TTC549 (cell line): Measurements from ENCODE around the gene CPB2.
A peak's percentile ranks its signal among the peaks of the same experiment; 100 is the strongest.

Experiments
- FAIRE-seq: peaks from 2 replicates; lab custom pipeline; 2012; peaks lifted over from hg19 to GRCh38; lab: Jason Lieb, UNC

Gene CPB2

DNA sequence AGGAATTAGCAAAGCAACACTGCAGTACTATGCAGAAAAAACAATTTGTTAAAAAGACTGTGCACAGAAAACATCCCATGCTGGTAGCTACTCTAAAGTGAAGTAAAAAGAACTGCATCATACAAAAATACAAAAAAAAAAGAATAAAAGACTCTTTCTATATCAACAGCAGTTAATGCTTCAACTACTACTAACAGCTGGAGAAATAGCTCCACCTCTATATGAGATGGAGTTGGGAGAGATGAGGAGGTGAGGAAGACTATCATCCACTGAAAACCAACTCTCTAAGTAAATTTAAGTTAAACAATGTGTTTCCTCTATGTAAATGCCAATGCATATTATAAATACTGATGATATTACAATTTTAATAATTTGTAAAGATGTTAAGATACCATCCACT is 54.1 kb downstream of the CPB2 start:
- FAIRE-seq, result no peak

DNA sequence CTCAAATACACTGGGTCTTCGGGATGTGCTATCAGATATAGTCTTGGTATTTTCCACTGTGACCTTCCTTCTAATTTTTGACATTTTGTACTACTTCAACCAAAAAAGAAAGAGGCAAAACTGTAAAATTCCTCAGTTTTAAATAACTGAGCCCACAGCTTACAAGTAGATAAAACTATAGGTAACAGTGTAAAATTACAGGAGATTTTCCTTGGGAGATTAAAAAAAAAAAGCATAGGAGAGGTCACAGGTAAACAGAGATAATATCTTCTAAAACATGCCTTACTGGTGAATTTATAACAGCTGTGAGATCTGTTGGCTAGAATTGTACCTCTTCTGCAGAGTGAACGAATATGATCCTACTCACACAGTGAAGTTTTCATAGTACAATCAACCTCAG is 59.4 kb downstream of the CPB2 start:
- FAIRE-seq, result no peak

DNA sequence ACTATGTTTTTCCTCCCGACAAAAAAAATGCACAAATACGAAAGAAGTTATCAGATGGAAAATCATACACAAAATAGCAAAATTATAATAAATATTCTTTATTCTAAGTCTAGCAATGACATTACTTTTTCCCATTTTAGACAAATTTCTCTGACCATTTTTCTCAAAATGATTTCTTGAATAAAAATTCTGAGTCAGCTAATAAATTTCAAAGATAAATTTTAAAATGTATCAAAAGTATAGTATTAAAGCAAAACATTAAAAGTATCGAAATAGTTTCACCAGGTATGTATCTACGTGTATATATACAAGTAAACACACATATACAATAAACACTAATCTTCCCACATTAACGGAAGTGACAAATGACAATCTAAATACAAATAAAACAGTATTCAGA is 61.2 kb downstream of the CPB2 start:
- FAIRE-seq, result no peak

DNA sequence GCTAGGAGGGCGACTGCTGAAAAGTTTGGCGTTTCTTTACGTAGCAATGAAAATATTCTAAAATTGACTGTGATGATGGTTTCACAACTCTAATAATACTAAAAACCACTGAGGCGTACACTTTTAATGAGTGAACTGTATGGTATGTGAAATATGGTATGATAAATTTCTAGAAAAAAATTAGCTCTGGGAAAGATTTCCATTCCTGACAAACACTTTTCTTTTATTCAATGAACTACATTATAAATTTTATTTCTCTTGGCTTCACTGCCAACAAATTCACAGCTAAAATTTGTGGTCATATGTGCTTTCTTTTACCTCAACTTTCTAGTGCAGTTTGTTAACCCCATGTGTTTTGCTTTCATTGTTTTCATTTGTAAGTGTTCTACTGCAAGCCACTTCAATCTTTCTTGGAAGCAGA is 63.4 kb downstream of the CPB2 start:
- FAIRE-seq, result no peak

DNA sequence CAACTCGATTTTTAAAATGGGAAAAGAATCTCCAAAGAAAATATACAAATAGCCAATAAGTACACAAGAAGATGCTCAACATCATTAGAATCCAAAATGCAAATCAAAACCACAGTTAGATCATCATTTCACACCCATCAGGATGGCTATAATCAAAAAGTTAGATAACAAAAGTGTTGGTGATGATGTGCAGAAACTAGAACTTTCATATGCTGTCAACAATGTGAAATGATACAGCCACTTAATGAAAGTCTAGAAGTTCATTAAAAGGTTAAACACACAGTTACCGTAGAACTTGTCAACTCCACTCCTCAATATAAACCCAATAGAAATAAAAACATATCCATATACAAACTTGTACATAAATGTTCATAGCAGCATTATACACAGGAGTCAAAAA is 64.1 kb downstream of the CPB2 start:
- no peak for FAIRE-seq

DNA sequence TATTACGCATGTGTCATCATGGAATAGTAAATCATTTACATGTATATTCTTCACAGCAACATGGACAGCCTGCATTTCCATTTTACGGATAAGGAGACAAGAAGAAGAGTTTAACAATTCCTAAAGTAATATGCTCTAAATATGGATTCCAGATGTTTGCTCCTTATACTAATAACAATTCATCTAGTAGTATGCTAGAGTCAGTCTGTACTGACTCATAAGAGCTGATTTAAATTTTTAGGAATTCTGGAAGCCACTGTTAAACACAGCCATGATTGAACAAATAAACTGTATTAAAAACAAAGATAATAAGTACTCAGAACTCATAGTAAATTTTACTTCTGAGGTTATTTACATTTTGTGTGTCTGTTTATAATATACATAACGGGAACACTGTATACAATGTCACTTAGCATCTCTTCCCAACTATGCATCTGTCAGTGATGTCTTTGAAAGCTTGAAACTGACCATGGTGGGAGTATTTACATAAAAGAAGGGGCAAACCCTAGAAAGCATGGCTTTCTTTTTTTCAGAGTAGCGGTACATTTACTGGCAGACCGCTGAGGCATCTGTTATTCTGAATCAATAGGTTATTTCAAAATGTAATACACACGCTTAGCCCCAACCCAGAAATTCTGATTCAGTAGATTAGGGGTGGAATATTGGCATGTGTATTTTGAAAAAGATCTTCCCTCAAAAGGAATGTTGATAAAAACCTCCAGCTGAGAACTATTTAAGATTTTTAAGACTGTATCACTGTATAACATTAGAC is 65.2 kb downstream of the CPB2 start:
- no peak for FAIRE-seq

DNA sequence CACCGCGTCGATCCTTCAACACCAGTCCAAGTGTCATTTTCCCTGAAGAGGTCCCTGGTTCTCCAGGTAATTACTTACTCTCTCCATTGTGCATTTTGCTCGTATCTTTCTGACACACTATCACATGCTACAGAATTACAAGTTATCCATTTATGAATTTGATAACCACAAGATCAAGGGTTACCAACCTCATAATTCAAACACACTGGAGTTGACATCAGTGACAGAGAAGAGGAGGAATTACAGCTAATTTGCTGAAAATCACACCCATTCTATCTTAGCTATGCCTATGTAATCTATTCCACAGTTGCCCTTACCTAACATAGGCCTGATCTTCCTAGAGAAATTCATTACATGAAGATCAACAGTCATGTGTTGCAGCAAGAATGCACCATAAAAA is 66.5 kb downstream of the CPB2 start:
- FAIRE-seq, result no peak

DNA sequence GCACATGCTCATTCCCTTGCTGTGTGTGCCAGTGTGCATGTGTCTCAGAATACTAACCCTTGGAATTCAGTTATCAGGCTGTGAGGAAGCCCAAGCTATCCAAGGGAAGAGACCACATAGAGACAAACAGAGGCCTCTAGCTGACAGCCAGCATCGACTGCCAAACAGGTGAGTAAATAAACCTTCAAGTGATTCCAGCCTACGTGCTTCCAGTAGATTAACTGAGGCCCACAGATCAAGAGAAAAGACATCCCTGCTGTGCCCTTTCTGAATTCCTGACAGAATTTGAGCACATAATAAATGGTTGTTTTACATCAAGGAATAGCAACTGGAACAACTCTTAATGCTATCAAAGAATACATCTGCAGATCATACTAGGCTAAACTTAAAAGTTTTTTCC is 69.8 kb downstream of the CPB2 start:
- no peak for FAIRE-seq

DNA sequence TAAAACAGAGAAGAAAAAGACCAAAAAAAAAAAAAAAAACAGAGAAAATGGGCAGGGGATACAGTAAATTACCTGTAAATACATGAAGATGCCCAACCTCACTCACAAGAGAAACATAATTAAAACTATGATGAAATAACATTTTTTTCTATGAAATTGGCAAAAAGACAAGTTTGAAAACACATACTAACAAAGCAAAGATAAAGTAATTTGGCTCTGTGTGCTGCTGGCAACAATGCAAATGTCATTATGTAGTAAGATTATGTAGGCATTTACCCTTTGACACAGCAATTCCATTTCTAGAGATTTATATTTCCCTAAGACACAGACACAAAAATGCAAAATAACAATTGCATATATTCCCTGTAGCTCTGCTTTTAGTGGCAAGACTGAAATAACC is 72.5 kb downstream of the CPB2 start:
- no peak for FAIRE-seq

DNA sequence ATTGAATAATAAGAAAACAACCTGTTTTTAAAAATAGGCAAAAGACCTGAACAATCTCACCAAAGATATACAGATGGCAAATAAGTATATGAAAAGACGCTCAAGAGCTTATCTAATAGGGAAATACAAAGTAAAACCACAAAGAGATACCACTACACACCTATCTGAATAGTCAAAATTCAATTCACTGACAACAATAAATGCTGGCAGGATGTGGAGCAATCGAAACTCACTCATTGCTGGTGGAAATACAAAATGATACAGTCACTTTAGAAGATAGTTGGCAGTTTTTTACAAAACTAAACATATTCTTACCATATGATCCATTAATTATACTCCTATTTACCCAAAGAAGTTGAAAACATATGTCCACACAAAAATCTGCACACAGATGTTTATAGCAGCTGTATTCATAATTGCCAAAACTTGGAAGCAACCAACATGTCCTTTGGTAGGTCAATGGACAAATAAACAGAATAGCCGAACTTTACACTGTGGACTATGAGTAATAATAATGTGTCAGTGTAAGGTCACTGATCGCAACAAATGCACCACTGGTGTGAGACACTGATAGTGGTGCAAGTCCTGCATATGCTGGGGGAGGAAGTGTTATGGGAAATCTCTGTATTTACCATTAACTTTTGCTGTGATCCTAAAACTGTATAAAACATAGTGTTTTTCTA is 73.1 kb downstream of the CPB2 start:
- FAIRE-seq, result no peak

DNA sequence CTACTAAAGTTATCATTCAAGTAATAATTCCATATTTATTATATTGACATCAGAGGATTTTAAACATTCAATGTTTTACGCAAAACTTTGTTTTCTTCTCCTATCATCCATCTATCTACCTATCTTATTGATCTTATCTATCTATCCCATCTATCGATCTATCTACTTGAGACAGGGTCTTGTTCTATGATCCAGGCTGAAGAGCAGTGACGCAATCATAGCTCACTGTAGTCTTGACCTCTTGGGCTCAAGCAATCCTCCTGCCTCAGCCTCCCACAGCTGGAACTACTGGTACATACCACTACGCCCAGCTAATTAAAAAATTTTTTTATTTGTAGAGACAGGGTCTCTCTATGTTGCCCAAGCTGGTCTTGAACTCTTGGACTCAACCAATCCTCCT is 79.7 kb downstream of the CPB2 start:
- FAIRE-seq, result no peak

DNA sequence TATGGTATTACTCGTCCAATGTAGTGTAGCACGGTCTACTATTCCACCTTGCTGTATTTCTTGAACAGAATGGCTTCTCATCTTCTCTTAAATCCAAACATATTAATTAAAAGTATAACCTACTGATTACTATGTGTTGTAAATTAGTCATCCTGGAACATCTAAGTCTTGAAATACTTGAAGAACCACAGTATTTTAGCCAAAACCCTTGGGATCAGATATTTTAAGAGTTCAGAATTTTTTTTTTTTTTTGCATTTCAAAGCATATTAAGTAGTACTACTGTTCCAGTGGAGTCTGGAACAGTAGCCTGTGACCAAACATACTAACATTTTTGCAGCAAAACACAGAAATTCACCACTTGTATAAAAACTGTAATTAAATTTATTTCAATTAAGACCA is 82.4 kb downstream of the CPB2 start:
- FAIRE-seq, result no peak

DNA sequence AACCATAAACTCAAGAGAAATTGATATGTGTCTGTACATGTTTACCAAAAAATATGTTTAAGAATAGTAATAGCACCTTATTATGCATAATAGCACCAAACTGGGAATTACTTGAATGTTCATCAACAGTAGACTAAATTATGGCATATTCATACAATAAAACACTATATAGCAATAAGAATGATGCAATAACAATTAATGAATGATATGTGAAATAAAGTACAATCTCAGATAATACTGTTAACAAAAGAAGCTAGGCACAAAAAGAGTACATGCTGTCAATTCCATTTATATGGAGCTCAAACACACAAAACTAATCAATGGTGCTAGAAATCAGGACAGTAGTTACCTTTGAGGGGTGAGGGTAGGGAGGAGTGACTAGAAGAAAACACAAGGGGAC is 88.6 kb downstream of the CPB2 start:
- FAIRE-seq, result no peak

DNA sequence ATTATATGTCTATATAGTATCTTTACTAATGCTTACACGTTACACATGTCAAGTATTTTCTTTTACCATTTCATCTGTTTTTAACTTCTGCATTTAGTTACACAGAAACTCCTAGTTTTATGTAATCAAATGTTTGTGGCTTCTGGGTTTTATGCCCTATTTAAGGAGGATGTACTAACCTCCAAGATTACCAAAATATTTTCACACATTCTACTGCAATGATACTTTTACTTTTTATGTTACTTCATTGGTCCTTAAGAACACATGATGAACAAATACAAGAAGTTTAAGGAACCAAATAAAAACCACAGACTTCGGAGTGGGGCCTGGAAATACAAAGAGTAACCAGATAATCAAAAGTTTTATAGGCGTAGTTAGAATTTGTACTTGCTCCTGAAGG is 89.5 kb downstream of the CPB2 start:
- no peak for FAIRE-seq

DNA sequence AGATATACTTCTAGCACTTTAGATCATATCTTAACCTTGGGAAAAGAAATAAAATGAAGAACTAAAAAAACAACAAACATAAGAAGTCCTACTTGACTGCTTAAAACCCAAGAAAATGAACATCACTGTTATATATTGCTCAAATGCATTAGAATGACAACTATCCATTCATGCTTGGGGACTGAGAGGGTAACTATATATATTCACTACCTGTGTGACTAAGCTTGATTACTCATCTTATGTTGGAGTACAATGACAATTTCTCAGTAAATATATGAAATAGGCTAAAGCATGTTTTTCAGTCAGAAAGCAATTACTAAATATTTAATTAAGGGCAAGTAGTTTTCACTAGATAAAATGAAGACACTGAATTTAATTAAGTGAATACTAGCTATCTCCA is 92.4 kb downstream of the CPB2 start:
- FAIRE-seq, result no peak

DNA sequence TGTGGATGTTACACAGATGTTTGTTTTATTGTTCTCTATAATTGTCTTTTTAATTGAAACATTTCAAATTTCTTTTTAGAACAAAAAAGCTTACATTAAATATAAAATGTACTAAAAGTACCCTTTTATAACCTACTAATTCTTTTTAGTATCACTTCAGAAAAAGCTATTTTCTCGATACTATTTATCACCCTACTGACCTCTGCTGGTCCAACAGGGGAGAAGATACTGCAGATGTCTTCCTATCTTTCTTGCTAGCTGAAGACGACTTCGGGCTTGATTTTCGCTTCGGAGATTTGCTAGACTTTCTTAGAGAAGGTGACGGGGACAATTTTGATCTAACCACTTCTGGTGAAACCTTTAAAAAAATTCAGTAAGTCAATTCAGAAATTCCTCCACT is 94.7 kb downstream of the CPB2 start:
- peak; percentile 75 for FAIRE-seq

DNA sequence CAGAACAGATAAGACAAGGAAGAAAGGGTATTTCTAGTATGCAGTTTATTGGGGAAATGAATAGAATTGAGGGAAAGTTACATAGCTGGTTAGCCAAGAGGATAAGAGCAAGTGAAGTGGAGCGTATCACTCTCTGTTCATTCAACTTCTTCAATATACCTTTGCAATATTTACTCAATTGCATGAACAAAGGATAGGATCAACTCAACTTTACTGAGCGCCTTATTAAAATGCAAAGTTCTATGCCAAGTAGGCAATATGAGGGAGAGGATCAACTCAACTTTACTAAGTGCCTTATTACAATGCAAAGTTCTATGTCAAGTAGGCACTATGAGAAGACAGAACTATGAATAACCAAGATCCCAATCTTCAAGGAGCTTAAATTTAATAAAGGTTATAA is 96.2 kb downstream of the CPB2 start:
- FAIRE-seq, result no peak

DNA sequence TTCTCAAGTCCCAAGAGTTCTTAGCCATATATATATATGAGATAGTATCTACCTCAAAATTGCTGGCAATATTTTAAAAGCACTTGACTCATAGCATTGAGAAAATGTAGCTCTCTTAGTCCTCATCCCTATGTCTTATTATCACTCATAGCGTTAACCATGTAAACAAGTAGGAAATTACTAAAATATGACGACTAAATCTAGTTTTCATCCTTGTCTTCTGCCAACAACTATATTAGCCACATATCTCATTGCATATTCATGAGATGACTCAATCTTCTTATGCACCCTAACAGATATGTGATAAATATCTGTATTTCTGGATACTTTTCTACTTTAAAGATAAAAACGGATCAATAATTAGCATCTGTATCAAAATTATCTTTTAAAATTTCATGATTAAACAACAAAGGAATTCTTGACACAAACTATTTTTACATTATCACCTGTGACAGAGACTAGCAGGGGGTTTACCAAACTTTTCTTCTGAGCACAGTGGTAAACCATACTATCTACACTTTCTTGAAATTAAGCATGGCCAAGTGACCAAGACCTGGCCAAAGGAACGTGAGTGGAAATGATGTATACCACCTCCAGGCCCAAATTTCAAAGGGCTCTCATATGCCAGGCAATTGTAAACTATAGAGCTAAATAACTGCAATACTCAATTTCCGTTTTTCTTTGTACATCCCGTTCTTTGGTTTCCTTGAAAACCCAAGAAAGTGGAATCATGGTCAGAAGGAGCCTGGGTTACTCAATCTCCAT is 98.0 kb downstream of the CPB2 start:
- FAIRE-seq, result no peak

DNA sequence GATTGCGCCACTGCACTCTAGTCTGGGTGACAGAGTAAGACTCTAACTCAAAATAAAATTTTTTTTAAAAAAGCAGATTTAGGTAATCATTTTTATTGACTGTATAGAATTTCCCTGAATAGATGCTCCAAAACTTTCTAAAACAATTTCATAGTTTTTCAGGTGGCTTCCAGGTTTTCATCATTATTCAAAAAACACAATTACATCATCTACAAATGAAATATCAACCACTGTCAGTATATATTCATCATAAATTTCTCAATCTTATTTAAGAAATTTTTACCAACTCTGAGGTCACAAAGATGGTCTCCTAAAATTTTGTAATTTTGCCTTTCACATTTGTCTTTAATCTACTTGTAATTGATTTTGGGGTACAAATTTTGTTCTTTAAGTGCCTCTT is 100.3 kb downstream of the CPB2 start:
- no peak for FAIRE-seq
